HCT116 (cell line): ENCODE results near the gene HCRTR2.

ENCODE experiments used
- POLR2A ChIP-seq: IDR thresholded peaks from 2 replicates; pipeline ENCODE4 v1.7.0; 2011; ENCODE audit warnings: borderline replicate concordance; ENCODE audit not compliant: insufficient read depth, insufficient read length; ENCODE audit errors: extremely low read depth
- TCF7L2 ChIP-seq: IDR thresholded peaks from 2 replicates; pipeline ENCODE4 v1.7.0; 2011; ENCODE audit warnings: borderline replicate concordance, inconsistent platforms; ENCODE audit not compliant: insufficient read depth, insufficient read length; ENCODE audit errors: extremely low read depth

- TF ChIP-seq TCF7L2 (no peak), POLR2A (no peak)
These were observed 91.2 kb downstream of the HCRTR2 start for GRCh38 chr6:55265409-55266114.
